NT2/D1 (cell line): ENCODE data around the gene CAPN15.

Source experiments
- SUZ12 ChIP-seq: IDR thresholded peaks from 2 replicates; pipeline ENCODE4 v1.6.1; 2011; ENCODE audit not compliant: insufficient read length, insufficient read depth; ENCODE audit errors: extremely low read depth
- YY1 ChIP-seq: IDR thresholded peaks from 2 replicates; pipeline ENCODE4 v1.6.1; 2011; ENCODE audit not compliant: insufficient read length, insufficient read depth
- ZNF274 ChIP-seq: IDR thresholded peaks from 2 replicates; pipeline ENCODE4 v1.6.1; 2011; ENCODE audit warnings: mild to moderate bottlenecking, low read depth, low read length

- no peak for TF ChIP-seq YY1
- TF ChIP-seq ZNF274 = no peak
- TF ChIP-seq SUZ12 = no peak
Observed at GRCh38 chr16:519425-519824, 8.1 kb upstream of the CAPN15 start.
